GM10266 (cell line): ENCODE measurements around the gene DPH7.
"Not testable (repeated sequence)": the region's sequence is repeated elsewhere in the genome, so short reads cannot be mapped to it uniquely, and the experiment has no call there.

ENCODE experiments used
- DNase-seq: peaks from one replicate; pipeline ENCODE4 v3.0.0; 2012; ENCODE audit errors: extremely low spot score
- TF ChIP-seq, protein P1 (sequence below): IDR thresholded peaks from 2 replicates; pipeline ENCODE4 v1.5.1; 2012; ENCODE audit warnings: mild to moderate bottlenecking, low read depth; ENCODE audit not compliant: control insufficient read depth, insufficient read depth; ENCODE audit errors: missing control alignments

The DPH7 gene

DNA sequence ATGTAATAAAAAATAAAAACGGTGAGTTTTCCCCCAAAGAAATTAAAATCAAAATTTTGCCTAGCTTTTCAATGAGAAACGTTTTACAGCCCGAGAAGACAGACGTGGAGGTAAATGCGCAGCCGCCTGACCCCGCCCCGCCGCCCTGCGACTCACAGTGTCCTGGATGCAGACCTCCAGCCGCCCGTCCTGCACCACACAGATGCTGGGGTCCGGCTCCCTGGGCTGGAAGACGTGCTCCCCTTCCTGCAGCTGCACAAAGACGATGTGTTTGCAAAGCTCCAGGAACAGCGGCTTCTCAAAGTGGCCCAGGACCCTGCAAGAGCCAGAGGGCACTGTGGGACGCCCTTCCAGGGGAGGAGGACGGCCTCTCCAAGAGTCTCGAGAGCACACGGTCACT lies 36.2 kb downstream of the DPH7 start:
- TF ChIP-seq, protein P1, sequence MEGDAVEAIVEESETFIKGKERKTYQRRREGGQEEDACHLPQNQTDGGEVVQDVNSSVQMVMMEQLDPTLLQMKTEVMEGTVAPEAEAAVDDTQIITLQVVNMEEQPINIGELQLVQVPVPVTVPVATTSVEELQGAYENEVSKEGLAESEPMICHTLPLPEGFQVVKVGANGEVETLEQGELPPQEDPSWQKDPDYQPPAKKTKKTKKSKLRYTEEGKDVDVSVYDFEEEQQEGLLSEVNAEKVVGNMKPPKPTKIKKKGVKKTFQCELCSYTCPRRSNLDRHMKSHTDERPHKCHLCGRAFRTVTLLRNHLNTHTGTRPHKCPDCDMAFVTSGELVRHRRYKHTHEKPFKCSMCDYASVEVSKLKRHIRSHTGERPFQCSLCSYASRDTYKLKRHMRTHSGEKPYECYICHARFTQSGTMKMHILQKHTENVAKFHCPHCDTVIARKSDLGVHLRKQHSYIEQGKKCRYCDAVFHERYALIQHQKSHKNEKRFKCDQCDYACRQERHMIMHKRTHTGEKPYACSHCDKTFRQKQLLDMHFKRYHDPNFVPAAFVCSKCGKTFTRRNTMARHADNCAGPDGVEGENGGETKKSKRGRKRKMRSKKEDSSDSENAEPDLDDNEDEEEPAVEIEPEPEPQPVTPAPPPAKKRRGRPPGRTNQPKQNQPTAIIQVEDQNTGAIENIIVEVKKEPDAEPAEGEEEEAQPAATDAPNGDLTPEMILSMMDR = no peak
- DNase-seq = no peak

DNA sequence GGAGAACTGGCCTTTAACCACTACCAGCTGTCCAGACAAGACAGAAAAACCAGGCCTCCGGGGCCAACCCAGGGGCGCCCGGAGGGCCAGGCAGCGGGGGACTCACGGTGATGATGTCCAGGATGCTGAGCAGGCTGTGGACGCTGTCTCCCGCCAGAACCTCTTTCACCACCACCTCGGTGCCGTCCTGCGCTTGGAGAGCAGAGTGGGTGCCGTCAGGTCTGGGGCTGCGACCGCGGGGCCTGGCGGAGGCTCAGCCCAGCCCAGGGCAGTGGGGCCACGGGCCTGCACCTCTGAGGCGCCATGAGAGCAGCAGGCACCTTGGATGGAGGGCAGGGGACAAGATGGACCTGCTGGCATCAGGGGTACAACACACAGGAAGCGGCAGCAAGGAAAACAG lies 38.2 kb downstream of the DPH7 start:
- DNase-seq = no peak
- TF ChIP-seq, protein P1 = no peak

DNA sequence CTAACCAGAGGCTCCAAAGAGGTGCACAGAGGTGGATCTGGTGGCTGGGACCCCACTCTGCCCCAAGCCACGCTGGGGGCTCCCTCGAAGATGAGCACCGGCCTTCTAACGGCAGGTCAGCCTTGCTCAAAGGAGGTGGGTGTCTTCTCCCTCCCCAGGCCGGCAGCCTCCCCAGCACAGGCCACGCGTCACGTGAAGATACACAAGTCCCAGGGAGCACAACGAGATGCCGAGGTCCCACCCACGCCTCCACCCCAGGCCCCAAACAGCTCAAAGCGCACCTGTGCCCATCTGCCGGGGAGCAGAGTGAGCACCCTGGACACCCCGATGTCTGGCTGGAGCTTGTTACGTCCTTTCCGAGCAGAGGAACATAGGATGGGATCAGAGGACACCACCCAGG lies 40.7 kb downstream of the DPH7 start:
- TF ChIP-seq, protein P1 = no peak
- no peak for DNase-seq

DNA sequence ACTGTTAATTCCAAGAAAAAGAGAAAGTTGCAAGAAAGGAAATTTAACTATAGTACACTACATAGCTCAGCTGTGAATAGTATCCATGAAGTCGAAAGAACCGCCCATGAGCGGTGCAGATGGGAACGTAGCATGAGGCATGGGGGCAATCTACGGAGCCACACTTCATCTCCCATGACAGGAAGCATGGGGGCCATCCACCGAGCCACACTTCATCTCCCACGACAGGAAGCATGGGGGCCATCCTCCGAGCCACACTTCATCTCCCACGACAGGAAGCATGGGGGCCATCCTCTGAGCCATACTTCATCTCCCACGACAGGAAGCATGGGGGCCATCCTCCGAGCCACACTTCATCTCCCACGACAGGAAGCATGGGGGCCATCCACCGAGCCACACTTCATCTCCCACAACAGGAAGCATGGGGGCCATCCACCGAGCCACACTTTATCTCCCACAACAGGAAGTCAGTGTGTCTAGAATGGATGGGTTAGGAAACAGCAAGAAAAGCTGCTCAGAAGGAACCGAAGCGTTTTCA lies 42.1 kb downstream of the DPH7 start:
- DNase-seq = not testable (repeated sequence)

DNA sequence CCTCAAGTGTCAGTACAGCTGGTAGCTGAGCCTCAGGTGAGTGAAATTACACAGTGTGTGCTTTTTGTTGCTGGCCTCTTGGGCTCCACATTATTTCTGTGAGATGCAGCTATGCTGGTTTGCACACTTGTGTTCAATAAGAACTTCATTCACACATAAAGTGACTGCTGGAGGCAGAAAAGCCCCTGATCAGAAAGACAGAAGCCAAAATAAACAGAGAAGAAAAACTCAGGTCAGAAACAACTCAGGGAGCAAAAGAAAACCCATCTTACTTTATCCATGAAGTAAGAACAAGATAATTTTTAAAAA lies 43.7 kb downstream of the DPH7 start:
- TF ChIP-seq, protein P1 = no peak
- DNase-seq = no peak

DNA sequence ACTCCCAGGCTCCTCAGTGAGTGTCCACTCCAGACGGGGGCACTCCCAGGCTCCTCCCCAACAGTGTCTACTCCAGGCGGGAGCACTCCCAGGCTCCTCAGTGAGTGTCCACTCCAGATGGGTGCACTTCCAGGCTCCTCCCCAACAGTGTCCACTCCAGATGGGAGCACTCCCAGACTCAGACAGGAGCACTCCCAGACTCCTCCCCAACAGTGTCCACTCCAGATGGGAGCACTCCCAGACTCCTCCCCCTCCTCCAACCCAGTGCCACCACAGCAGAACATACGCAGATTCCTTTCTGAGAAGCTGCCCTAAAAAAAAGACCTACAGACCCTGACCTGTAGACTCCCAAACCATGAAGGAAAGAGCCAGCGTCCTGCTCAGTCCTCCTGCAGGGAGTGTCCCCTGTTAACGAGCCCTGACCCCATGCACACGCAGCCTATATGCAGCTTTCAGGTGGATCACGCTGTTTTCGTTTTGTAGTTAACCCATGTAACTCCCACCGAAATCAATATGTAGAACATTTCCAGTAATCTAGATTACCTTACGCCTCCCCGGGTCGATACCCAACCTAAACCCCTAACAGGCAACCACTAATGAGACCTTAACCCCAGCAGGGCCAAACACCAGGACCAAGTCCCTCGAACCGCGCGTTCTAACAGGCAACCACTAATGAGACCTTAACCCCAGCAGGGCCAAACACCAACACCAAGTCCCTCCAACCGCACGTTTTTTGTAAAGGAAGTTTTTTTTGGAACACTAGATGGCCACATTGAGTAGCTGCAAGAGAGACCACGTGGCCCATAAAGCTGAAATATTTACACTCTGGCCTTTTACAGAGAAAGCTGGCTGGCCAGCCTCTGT lies 44.2 kb downstream of the DPH7 start:
- TF ChIP-seq, protein P1 = peak; percentile 61
- DNase-seq = peak; percentile 71

DNA sequence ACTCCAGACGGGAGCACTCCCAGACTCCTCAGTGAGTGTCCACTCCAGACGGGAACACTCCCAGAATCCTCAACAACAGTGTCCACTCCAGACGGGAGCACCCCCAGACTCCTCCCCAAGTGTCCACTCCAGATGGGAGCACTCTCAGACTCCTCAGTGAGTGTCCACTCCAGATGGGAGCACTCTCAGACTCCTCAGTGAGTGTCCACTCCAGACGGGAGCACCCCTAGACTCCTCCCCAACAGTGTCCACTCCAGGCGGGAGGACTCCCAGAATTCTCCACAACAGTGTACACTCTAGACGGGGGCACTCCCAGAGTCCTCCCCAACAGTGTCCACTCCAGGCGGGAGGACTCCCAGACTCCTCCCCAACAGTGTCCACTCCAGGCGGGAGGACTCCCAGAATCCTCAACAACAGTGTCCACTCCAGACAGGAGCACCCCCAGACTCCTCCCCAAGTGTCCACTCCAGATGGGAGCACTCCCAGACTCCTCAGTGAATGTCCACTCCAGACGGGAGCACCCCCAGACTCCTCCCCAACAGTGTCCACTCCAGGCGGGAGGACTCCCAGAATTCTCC lies 45.7 kb downstream of the DPH7 start:
- DNase-seq = not testable (repeated sequence)

DNA sequence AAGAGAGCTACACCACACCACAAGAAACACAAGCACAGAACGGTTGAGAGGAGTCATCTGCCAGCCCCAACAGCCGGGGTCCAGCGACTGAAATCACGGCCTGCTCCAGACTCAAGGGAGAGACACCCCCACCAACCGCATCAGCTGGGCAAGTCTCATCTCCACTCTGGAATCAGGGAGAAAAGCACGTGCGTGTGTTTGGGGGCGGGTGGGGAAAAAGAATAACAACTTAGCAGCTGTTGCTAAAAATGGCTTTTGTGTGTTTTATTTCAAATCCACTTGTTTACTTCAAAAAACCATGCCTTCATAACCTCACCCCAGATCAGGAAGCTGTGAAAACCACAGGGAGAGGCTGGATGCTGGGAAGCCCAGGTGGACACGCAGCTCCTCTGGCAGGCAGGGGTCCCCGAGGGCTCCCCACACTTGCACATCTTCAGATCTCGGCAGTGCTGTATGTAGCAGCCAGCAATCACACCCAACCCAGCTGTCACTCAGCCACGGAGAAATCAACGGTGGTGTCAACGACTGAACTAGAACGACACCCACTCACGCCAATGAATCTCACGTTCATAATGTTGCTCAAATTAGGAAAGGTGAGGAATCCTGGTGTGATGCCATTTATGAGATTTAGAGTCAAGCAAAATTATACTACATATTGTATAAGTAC lies 47.5 kb downstream of the DPH7 start:
- DNase-seq = no peak
- TF ChIP-seq, protein P1 = no peak
